GM23338 (cell line): ENCODE measurements around the gene TTLL9.

Experiments
- EZH2phosphoT487 ChIP-seq: fragments of 200-600 bp; sonication (generic); IDR thresholded peaks from one replicate; pipeline ENCODE4 v1.8.1; 2018; ENCODE audit warnings: antibody characterized with exemption; ENCODE audit not compliant: unreplicated experiment
- JUNB ChIP-seq: IDR thresholded peaks from one replicate; pipeline ENCODE4 v1.6.1; 2016; ENCODE audit warnings: antibody characterized with exemption; ENCODE audit not compliant: unreplicated experiment
- STAT1 ChIP-seq: IDR thresholded peaks from one replicate; pipeline ENCODE4 v1.6.1; 2016; ENCODE audit warnings: antibody characterized with exemption; ENCODE audit not compliant: unreplicated experiment
- TF ChIP-seq, protein P1 (sequence below), 2 experiments: fragments of 200-600 bp in 1 of 2; sonication (generic) in 1 of 2; conservative IDR thresholded peaks; 2 replicates each; pipeline versions ENCODE4 v1.5.1 to v1.6.1; 2016 to 2017; ENCODE audit warnings: antibody characterized with exemption in 2 of 2, low read depth in 2 of 2, mild to moderate bottlenecking in 2 of 2, moderate library complexity in 1 of 2

- TF ChIP-seq, protein P1, sequence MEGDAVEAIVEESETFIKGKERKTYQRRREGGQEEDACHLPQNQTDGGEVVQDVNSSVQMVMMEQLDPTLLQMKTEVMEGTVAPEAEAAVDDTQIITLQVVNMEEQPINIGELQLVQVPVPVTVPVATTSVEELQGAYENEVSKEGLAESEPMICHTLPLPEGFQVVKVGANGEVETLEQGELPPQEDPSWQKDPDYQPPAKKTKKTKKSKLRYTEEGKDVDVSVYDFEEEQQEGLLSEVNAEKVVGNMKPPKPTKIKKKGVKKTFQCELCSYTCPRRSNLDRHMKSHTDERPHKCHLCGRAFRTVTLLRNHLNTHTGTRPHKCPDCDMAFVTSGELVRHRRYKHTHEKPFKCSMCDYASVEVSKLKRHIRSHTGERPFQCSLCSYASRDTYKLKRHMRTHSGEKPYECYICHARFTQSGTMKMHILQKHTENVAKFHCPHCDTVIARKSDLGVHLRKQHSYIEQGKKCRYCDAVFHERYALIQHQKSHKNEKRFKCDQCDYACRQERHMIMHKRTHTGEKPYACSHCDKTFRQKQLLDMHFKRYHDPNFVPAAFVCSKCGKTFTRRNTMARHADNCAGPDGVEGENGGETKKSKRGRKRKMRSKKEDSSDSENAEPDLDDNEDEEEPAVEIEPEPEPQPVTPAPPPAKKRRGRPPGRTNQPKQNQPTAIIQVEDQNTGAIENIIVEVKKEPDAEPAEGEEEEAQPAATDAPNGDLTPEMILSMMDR (conservative IDR thresholded peaks at IDR 0.05; ENCODE audit: low read depth in 2 of 2) = no peak
- TF ChIP-seq JUNB = no peak
- TF ChIP-seq EZH2phosphoT487 = no peak
- no peak for TF ChIP-seq STAT1
These were observed 34.2 kb upstream of the TTLL9 start for GRCh38 chr20:31835977-31836852.
